Gastroesophageal sphincter (tissue), 4 donors: Measurements from ENCODE around the gene SULT1B1. TPM values are rescaled to one million over a fixed set of nuclear protein-coding genes. Genes with fewer than 3 reads are reported as not detected.

Experiments used
- ATAC-seq: fragments of 150-250 bp; one replicate; pipeline ENCODE4 v1.9.1; 2016; ENCODE audit warnings: mild to moderate bottlenecking, moderate library complexity
- H3K27ac ChIP-seq, 4 donors: fragments of 200-600 bp; sonication (generic) in 3 of 4; 1 replicate in 3 of 4; 2 replicates in 1 of 4; pipeline ENCODE4 v1.5.1; 2016 to 2019
- H3K27me3 ChIP-seq: fragments of 200-600 bp; sonication (generic); one replicate; pipeline ENCODE4 v1.5.1; 2019
- H3K36me3 ChIP-seq, 2 donors: fragments of 200-600 bp; sonication (generic); one replicate each; pipeline ENCODE4 v1.5.1; 2019; ENCODE audit warnings: control low read depth in 1 of 2
- H3K4me1 ChIP-seq, 3 donors: fragments of 200-600 bp; sonication (generic); 1 replicate in 2 of 3; 2 replicates in 1 of 3; pipeline ENCODE4 v1.5.1; 2016 to 2019; ENCODE audit warnings: control low read depth in 2 of 3
- H3K4me3 ChIP-seq, 2 donors: fragments of 200-600 bp; sonication (generic); one replicate each; pipeline ENCODE4 v1.5.1; 2019; ENCODE audit warnings: mild to moderate bottlenecking in 1 of 2, moderate library complexity in 1 of 2
- H3K9me3 ChIP-seq, 3 donors: fragments of 200-600 bp; sonication (generic); one replicate each; pipeline ENCODE4 v1.5.1; 2017 to 2019; ENCODE audit warnings: control low read depth in 2 of 3
- CTCF ChIP-seq, 4 experiments: fragments of 200-600 bp in 2 of 4; fragments of 450-650 bp in 2 of 4; sonication (generic) in 1 of 4; IDR thresholded peaks; one replicate each; pipeline ENCODE4 v1.5.1; 2017 to 2019; ENCODE audit warnings: antibody characterized with exemption in 4 of 4, mild to moderate bottlenecking in 2 of 4, moderate library complexity in 2 of 4
- EP300 ChIP-seq: sonication (generic); formaldehyde crosslinking; IDR thresholded peaks from one replicate; pipeline ENCODE4 v1.6.1; 2017; ENCODE audit warnings: antibody characterized with exemption, mild to moderate bottlenecking
- POLR2A ChIP-seq, 2 donors: fragments of 450-650 bp; IDR thresholded peaks; one replicate each; pipeline ENCODE4 v1.6.1; 2017; ENCODE audit warnings: antibody characterized with exemption in 2 of 2, mild to moderate bottlenecking in 2 of 2, moderate library complexity in 1 of 2
- POLR2AphosphoS5 ChIP-seq: sonication (generic); formaldehyde crosslinking; IDR thresholded peaks from one replicate; pipeline ENCODE4 v1.6.1; 2017; ENCODE audit warnings: antibody characterized with exemption
- WGBS, 2 donors: methylation state at CpG; one replicate each; pipeline ENCODE4 v1.1.5; 2018; ENCODE audit warnings: low coverage in 1 of 2; 5-methylcytosine and 5-hydroxymethylcytosine counted together
- total RNA-seq, 4 donors: library from RNA; depleted of rRNA; stranded (reverse); fragments of >200 nt; gene quantifications; one replicate each; pipeline ENCODE4 v1.1.0, GENCODE V29; 2016

The SULT1B1 gene
- total RNA-seq, 4 donors from 2014 or later, result 0.27 to 1.3 (median 0.87) TPM

- no peak for ATAC-seq
- H3K27me3 ChIP-seq, result no peaks in the 10 kb centered on the region
- H3K4me1 ChIP-seq, result no peaks in the 10 kb centered on the region
- H3K27ac ChIP-seq, result no peak overlapping the region
- TF ChIP-seq EP300 (no peak), POLR2AphosphoS5 (no peak), POLR2A (IDR thresholded peaks at IDR 0.05) (no peak), CTCF (IDR thresholded peaks at IDR 0.05) (no peak)
- no peaks in the 10 kb centered on the region for H3K36me3 ChIP-seq
- H3K9me3 ChIP-seq, result no peaks in the 10 kb centered on the region
- H3K4me3 ChIP-seq, result no peak overlapping the region
- 73 to 93% methylated on average over 1 of the region's 1 CpG for WGBS, 2 donors
These were observed 26.1 kb upstream of the SULT1B1 start for GRCh38 chr4:69786547-69786946.

- H3K9me3 ChIP-seq, result no peaks in the 10 kb centered on the region
- no peak overlapping the region for H3K27ac ChIP-seq
- no peaks in the 10 kb centered on the region for H3K4me1 ChIP-seq
- WGBS, 2 donors, result 85 to 88% methylated on average over 1 of the region's 1 CpG
- ATAC-seq, result no peak
- TF ChIP-seq POLR2AphosphoS5, result no peak
- TF ChIP-seq CTCF (IDR thresholded peaks at IDR 0.05), result no peak
- TF ChIP-seq EP300, result no peak
- TF ChIP-seq POLR2A (IDR thresholded peaks at IDR 0.05), result no peak
- no peaks in the 10 kb centered on the region for H3K36me3 ChIP-seq
- H3K4me3 ChIP-seq, result no peak overlapping the region
- H3K27me3 ChIP-seq, result no peaks in the 10 kb centered on the region
These were observed 24.9 kb upstream of the SULT1B1 start for GRCh38 chr4:69785211-69785831.

DNA sequence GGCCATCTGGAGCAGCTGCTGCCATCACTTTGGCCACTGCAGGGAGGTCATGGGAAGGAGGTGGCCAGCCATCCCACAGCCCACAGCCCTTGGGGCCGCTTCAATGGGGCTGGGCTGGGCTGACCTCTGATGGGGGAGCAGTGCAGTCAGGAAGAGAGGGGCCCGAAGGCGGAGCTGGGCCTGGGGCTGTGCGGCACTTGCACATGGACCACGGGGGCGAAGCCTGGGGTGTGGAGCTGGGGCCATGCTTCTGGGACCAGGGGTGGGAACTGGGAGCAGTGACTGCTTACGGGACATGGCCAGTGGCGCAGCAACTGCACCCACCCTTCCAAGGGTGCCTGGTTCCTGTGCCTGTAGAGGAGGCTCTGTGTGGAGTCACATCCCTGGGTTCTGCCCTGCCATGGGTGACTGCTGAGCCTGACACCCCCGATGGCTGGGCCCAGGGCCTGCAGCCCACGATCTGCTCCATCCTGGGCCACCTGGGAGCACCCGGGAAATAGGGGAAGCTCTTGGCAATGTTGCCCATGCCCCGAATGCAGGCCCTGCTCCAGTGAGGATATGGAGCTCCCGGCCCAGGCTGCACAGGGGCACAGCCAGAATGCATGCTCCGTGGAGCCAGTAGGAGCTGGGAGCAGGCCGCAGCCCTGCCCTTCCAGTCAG is 22.4 kb upstream of the SULT1B1 start:
- peak; percentile 19 for ATAC-seq
- Histone ChIP-seq H3K4me1 (no peaks in the 10 kb centered on the region), H3K27ac (no peak overlapping the region), H3K36me3 (no peaks in the 10 kb centered on the region), H3K9me3 (no peaks in the 10 kb centered on the region), H3K27me3 (no peaks in the 10 kb centered on the region), H3K4me3 (no peak overlapping the region)
- TF ChIP-seq EP300, result no peak
- TF ChIP-seq POLR2AphosphoS5, result no peak
- no CpG with 5 or more reads among the region's 15 CpGs for WGBS, 2 donors

DNA sequence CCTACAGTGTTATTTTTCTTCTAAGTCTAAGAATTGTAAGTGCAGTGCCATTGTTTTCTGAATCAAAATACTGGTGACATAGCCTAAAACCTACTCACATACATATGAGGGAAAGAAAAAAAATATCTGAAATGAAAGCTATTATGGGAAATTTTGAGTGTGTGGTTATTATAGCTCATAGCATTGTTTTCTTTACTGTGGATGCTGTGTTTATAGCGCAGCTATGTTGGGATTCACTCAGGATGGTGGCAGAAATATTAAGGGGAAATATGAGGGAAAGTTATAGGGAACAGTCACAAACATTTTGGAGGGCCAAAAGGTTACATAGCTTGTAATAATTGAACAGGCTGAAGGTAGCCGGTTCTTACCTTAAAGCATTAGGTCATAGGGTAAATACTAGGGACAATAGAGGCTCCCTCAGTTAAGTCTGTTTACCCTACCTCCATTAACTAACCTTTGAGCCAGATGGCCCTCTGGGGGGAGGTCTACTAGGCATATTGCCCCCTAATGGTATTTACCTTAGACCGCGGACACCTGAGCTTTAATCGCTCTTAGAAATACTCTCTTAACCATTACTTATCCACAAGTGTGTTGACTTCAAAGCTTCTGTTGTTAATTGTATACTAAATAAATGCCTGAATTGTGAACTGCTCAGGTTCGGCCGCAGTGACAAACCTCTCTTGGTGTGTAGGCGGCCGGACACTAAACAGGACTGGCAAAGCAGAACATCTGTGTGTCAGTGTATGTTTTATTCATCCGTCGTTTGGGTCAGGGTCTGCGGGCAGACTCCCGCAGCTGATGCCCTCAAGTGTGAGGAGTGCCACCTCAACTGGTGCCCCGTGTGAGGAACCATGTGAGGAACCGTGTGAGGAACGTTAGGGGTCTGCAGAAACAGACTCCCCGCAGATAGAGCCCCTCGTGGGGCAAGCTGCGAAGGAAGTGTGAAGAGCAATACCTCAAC is 21.3 kb upstream of the SULT1B1 start:
- no peak for TF ChIP-seq POLR2AphosphoS5
- TF ChIP-seq EP300, result no peak
- TF ChIP-seq CTCF (IDR thresholded peaks at IDR 0.05), result no peak
- TF ChIP-seq POLR2A (IDR thresholded peaks at IDR 0.05), result no peak
- Histone ChIP-seq H3K4me1 (no peaks in the 10 kb centered on the region), H3K36me3 (no peaks in the 10 kb centered on the region), H3K9me3 (no peaks in the 10 kb centered on the region), H3K27ac (no peak overlapping the region), H3K27me3 (no peaks in the 10 kb centered on the region), H3K4me3 (no peak overlapping the region)
- ATAC-seq, result no peak
- WGBS, 2 donors, result 83 to 97% methylated on average over 3 to 15 of the region's 19 CpGs

DNA sequence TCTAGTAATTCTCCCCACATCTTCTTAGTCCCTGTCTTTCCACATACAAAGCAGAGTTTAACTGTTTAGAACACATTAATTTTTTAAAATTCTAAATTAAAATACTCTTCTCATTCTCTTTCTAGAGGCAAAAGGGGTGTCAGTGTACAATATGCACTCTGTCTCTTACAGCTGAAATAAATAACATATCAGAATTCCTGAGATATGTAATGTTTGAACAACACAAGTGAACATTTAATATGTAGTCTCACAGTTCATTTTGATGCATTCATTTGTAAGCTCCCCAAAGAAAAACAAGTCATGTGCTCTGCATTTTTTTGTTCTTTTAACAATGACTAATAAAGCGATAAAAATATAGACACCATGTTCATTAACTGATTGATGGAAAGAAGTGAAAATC is 19.7 kb upstream of the SULT1B1 start:
- no peaks in the 10 kb centered on the region for H3K4me1 ChIP-seq
- ATAC-seq, result no peak
- H3K9me3 ChIP-seq, result no peaks in the 10 kb centered on the region
- no peak overlapping the region for H3K4me3 ChIP-seq
- no peaks in the 10 kb centered on the region for H3K27me3 ChIP-seq
- no peaks in the 10 kb centered on the region for H3K36me3 ChIP-seq
- H3K27ac ChIP-seq, result no peak overlapping the region
- TF ChIP-seq CTCF (IDR thresholded peaks at IDR 0.05) (no peak), POLR2AphosphoS5 (no peak), EP300 (no peak), POLR2A (IDR thresholded peaks at IDR 0.05) (no peak)
- whole genome bisulfite sequencing, 2 donors, result 78% methylated on average over 1 of the region's 1 CpG
